Ovary (tissue), 3 donors: Measurements from ENCODE around the gene CATSPERE.

Experiments
- CTCF ChIP-seq, 3 donors: fragments of 450-650 bp in 2 of 3; fragments of 200-600 bp in 1 of 3; IDR thresholded peaks; one replicate each; pipeline versions ENCODE4 v1.5.1 to v1.8.0; 2016 to 2022; ENCODE audit warnings: antibody characterized with exemption in 3 of 3, mild to moderate bottlenecking in 1 of 3
- POLR2A ChIP-seq: fragments of 450-650 bp; IDR thresholded peaks from one replicate; pipeline ENCODE4 v1.6.1; 2017; ENCODE audit warnings: antibody characterized with exemption, mild to moderate bottlenecking, moderate library complexity
- donor health status: DM: no; HTN: no; CAD: no.

GRCh38 chr1:244665771-244666217 is 204.7 kb downstream of the CATSPERE start:
- TF ChIP-seq CTCF (IDR thresholded peaks at IDR 0.05) (no peak), POLR2A (no peak)
